ENCODE data around the gene RPP40. TPM values are rescaled to one million over a fixed set of nuclear protein-coding genes. Genes with fewer than 3 reads are reported as not detected.

The RPP40 gene
- polyA plus RNA-seq, 4 donors, result 2.2 to 10.6 (median 6.4) TPM

DNA sequence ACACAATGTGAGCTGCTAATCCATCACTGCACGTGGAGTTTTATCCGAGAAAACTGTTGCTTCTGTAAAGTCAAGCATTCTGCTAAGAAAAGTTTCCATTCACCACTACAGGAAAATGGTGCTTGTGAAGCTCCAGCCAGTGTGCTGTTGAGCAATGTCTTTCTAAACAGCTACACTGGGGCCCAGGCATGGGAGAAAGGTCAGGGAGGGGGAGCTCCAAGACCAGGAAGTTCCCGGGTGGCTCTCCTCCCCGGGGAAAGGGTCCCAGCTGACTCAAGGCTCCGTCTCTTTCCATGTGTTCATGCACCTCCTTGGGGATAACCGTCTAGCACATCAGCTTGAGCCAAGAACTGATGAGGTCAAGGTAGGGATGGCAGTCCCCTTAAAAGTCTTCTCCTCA lies 20.5 kb downstream of the RPP40 start:
- 75 to 80% (median 77%) methylated on average over 6 of the region's 6 CpGs for whole genome bisulfite sequencing, 3 donors

DNA sequence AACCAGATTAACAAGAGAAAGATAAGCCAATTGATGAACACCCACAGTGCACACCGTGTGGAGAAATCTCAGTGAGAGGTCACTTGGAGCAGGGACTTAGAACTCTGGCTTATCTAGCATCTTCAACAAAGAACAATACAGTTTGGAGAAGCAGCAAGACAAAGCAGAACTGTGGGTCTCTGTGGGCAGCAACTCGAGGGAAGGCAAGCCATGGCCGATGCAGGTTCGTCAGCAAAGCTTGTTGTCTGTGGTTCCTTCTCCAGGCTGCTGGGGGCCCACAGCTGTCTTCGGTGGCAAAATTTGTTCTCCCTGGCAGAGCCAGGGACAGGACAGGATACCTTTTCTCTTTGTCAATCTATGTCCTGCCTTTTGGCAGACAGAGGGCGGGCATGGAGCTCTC lies 22.1 kb downstream of the RPP40 start:
- H3K4me3 ChIP-seq (ENCODE audit: low read depth in 1 of 3, low read length in 3 of 3), result no peak overlapping the region
- 48 to 55% (median 52%) methylated on average over 6 of the region's 6 CpGs for WGBS, 3 donors
- no peaks in the 10 kb centered on the region for H3K36me3 ChIP-seq (ENCODE audit: control insufficient read depth in 3 of 3, insufficient read depth in 2 of 3, low read depth in 1 of 3, low read length in 3 of 3)
- H3K27me3 ChIP-seq (ENCODE audit: control insufficient read depth in 3 of 3, insufficient read depth in 3 of 3, low read length in 3 of 3), result no peaks in the 10 kb centered on the region
- DNase-seq (no peak), FAIRE-seq (no peak)
- peaks cover 0 to 11% of the 10 kb centered on the region in 2 donors for H3K9me3 ChIP-seq (ENCODE audit: control insufficient read depth in 2 of 2, insufficient read depth in 1 of 2, low read depth in 1 of 2, low read length in 1 of 2)
- H3K4me1 ChIP-seq (ENCODE audit: control insufficient read depth in 3 of 3, insufficient read depth in 2 of 3, low read depth in 1 of 3, low read length in 2 of 3), result no peaks in the 10 kb centered on the region
- H3K27ac ChIP-seq (ENCODE audit: low read depth in 1 of 3, low read length in 2 of 3), result no peak overlapping the region

More for the DNA sequence above, 20.5 kb downstream of the RPP40 start:
- Histone ChIP-seq H3K4me3 (ENCODE audit: low read depth in 1 of 3, low read length in 3 of 3) (no peak overlapping the region), H3K4me1 (ENCODE audit: control insufficient read depth in 3 of 3, insufficient read depth in 2 of 3, low read depth in 1 of 3, low read length in 2 of 3) (no peaks in the 10 kb centered on the region), H3K36me3 (ENCODE audit: control insufficient read depth in 3 of 3, insufficient read depth in 2 of 3, low read depth in 1 of 3, low read length in 3 of 3) (no peaks in the 10 kb centered on the region), H3K27ac (ENCODE audit: low read depth in 1 of 3, low read length in 2 of 3) (no peak overlapping the region), H3K9me3 (ENCODE audit: control insufficient read depth in 2 of 2, insufficient read depth in 1 of 2, low read depth in 1 of 2, low read length in 1 of 2) (peaks cover 0 to 9% of the 10 kb centered on the region in 2 donors), H3K27me3 (ENCODE audit: control insufficient read depth in 3 of 3, insufficient read depth in 3 of 3, low read length in 3 of 3) (no peaks in the 10 kb centered on the region)
- no peak for DNase-seq
- FAIRE-seq, result no peak

DNA sequence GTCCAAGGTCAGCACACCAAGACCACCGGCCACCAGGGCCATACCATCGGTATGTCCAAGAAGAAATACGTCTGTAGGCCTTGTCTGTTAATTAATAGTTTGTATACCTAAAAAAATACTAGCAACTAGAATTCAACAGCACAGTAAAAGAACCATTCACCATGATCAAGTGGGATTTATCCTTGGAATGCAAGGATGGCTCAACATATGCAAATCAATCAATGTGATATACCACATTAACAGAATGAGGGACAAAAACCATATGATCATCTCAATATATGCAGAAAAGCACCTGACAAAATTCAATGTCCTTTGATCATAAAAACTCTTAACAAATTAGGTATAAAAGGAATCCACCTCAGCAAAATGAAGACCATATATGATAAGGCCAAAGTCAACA lies 24.4 kb downstream of the RPP40 start:
- H3K9me3 ChIP-seq (ENCODE audit: control insufficient read depth in 2 of 2, insufficient read depth in 1 of 2, low read depth in 1 of 2, low read length in 1 of 2), result peaks cover 0 to 11% of the 10 kb centered on the region in 2 donors
- no peaks in the 10 kb centered on the region for H3K36me3 ChIP-seq (ENCODE audit: control insufficient read depth in 3 of 3, insufficient read depth in 2 of 3, low read depth in 1 of 3, low read length in 3 of 3)
- H3K4me3 ChIP-seq (ENCODE audit: low read depth in 1 of 3, low read length in 3 of 3), result no peak overlapping the region
- no peak for DNase-seq
- peaks cover 0 to 3% (median 0%) of the 10 kb centered on the region in 3 donors for H3K27me3 ChIP-seq (ENCODE audit: control insufficient read depth in 3 of 3, insufficient read depth in 3 of 3, low read length in 3 of 3)
- H3K4me1 ChIP-seq (ENCODE audit: control insufficient read depth in 3 of 3, insufficient read depth in 2 of 3, low read depth in 1 of 3, low read length in 2 of 3), result no peaks in the 10 kb centered on the region
- 63 to 77% (median 75%) methylated on average over 3 of the region's 3 CpGs for WGBS, 3 donors
- no peak overlapping the region for H3K27ac ChIP-seq (ENCODE audit: low read depth in 1 of 3, low read length in 2 of 3)
- no peak for FAIRE-seq

DNA sequence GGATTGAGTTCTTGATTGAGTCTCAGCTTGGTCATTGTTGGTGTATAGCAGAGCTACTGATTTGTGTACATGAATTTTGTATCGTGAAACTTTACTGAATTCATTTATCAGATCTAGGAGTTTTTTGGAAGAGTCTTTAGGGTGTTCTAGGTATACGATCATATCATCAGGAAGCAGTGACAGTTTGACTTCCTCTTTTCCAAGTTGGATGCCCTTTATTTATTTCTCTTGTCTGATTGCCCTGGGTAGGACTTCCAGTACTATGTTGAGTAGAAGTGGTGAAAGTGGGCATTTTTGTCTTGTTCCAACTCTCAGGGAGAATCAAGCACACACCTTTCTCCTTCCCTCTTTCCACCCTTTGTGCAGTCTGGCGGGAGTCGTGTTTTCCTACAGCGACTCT lies 26.4 kb downstream of the RPP40 start:
- no peak overlapping the region for H3K27ac ChIP-seq (ENCODE audit: low read depth in 1 of 3, low read length in 2 of 3)
- H3K9me3 ChIP-seq (ENCODE audit: control insufficient read depth in 2 of 2, insufficient read depth in 1 of 2, low read depth in 1 of 2, low read length in 1 of 2), result peaks cover 0 to 11% of the 10 kb centered on the region in 2 donors
- no peak for FAIRE-seq
- H3K4me3 ChIP-seq (ENCODE audit: low read depth in 1 of 3, low read length in 3 of 3), result no peak overlapping the region
- H3K36me3 ChIP-seq (ENCODE audit: control insufficient read depth in 3 of 3, insufficient read depth in 2 of 3, low read depth in 1 of 3, low read length in 3 of 3), result no peaks in the 10 kb centered on the region
- peaks cover 0 to 8% (median 0%) of the 10 kb centered on the region in 3 donors for H3K27me3 ChIP-seq (ENCODE audit: control insufficient read depth in 3 of 3, insufficient read depth in 3 of 3, low read length in 3 of 3)
- WGBS, 3 donors, result 78 to 79% (median 79%) methylated on average over 5 of the region's 5 CpGs
- no peaks in the 10 kb centered on the region for H3K4me1 ChIP-seq (ENCODE audit: control insufficient read depth in 3 of 3, insufficient read depth in 2 of 3, low read depth in 1 of 3, low read length in 2 of 3)
- no peak for DNase-seq

DNA sequence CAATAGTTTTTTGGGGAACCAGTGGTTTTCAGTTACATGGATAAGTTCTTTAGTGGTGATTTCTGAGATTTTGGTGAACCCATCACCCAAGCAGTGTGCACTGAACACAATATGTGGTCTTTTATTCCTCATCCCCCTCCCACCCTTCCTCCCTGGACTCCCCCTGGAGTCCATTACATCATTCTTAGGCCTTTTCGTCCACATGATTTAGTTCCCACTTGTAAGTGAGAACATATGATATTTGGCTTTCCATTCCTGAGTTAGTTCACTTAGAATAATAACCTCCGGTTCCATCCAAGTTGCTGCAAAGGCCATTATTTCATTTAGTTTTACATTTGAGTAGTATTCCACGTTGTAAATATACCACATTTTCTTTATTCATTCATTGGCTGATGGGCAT lies 28.3 kb downstream of the RPP40 start:
- no peak overlapping the region for H3K27ac ChIP-seq (ENCODE audit: low read depth in 1 of 3, low read length in 2 of 3)
- no peak for DNase-seq
- peaks cover 0 to 8% (median 0%) of the 10 kb centered on the region in 3 donors for H3K27me3 ChIP-seq (ENCODE audit: control insufficient read depth in 3 of 3, insufficient read depth in 3 of 3, low read length in 3 of 3)
- no peak overlapping the region for H3K4me3 ChIP-seq (ENCODE audit: low read depth in 1 of 3, low read length in 3 of 3)
- peaks cover 0 to 11% of the 10 kb centered on the region in 2 donors for H3K9me3 ChIP-seq (ENCODE audit: control insufficient read depth in 2 of 2, insufficient read depth in 1 of 2, low read depth in 1 of 2, low read length in 1 of 2)
- H3K36me3 ChIP-seq (ENCODE audit: control insufficient read depth in 3 of 3, insufficient read depth in 2 of 3, low read depth in 1 of 3, low read length in 3 of 3), result no peaks in the 10 kb centered on the region
- FAIRE-seq, result no peak
- no peaks in the 10 kb centered on the region for H3K4me1 ChIP-seq (ENCODE audit: control insufficient read depth in 3 of 3, insufficient read depth in 2 of 3, low read depth in 1 of 3, low read length in 2 of 3)
- 67 to 72% (median 69%) methylated on average over 3 of the region's 3 CpGs for WGBS, 3 donors

DNA sequence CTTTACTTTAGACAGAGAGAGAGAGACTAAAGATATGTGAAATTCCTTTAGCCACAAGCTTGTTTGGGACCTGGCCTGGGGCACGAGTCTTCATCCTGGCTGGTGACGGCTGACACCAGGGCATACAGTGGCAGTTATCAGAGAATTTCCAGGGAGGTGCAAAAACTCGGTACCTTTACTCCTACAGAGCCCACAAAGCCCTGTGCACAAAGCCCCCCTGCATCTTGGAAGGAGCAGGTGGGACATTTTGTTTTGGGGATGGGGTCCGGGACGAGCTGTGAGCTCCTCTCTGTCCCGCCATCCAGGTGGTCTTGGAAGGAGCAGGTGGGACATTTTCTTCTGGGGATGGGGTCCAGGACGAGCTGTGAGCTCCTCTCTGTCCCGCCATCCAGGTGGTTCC lies 28.9 kb downstream of the RPP40 start:
- DNase-seq (no peak), FAIRE-seq (no peak)
- peaks cover 0 to 8% (median 0%) of the 10 kb centered on the region in 3 donors for H3K27me3 ChIP-seq (ENCODE audit: control insufficient read depth in 3 of 3, insufficient read depth in 3 of 3, low read length in 3 of 3)
- 78 to 85% (median 82%) methylated on average over 8 of the region's 8 CpGs for WGBS, 3 donors
- no peaks in the 10 kb centered on the region for H3K4me1 ChIP-seq (ENCODE audit: control insufficient read depth in 3 of 3, insufficient read depth in 2 of 3, low read depth in 1 of 3, low read length in 2 of 3)
- no peak overlapping the region for H3K4me3 ChIP-seq (ENCODE audit: low read depth in 1 of 3, low read length in 3 of 3)
- no peaks in the 10 kb centered on the region for H3K36me3 ChIP-seq (ENCODE audit: control insufficient read depth in 3 of 3, insufficient read depth in 2 of 3, low read depth in 1 of 3, low read length in 3 of 3)
- peaks cover 0 to 11% of the 10 kb centered on the region in 2 donors for H3K9me3 ChIP-seq (ENCODE audit: control insufficient read depth in 2 of 2, insufficient read depth in 1 of 2, low read depth in 1 of 2, low read length in 1 of 2)
- no peak overlapping the region for H3K27ac ChIP-seq (ENCODE audit: low read depth in 1 of 3, low read length in 2 of 3)

DNA sequence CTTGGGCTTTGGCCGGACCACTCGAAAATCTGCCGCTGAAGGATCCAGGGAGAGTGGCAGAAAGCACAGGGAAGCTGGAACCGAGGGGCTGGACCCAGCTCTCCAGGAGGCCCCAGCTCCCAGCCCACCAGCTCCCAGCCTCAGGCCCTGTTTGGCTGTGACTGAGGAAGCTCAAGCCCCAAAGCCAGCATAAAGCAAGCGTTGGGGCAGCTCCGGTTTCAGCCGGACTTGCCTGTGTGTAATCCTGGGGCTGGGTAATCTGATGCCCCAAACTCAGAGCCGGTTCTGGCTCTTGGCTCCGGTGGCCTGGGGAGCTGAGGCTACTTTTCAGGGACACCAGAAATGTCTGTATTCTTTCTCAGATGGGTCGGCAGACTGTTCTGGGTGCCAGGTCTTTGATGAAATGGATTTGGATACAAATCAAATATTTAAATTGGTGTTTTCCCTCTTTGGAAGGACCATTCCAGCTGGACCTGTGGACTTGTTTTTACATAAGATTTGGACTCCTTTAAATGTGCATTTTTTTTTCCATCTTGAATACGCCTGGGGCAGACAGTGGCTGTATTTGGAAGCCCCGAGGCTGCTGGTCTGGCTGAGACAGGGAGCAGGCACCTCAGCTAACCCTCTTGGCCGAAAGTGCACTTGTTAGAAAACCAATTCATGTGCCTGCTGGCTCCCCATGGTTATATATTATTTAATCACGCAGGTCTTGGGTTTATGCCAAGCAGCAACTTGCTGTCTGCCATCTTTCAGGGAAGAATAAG lies 29.7 kb downstream of the RPP40 start:
- H3K4me1 ChIP-seq (ENCODE audit: control insufficient read depth in 3 of 3, insufficient read depth in 2 of 3, low read depth in 1 of 3, low read length in 2 of 3), result no peaks in the 10 kb centered on the region
- no peak overlapping the region for H3K27ac ChIP-seq (ENCODE audit: low read depth in 1 of 3, low read length in 2 of 3)
- peaks cover 0 to 8% (median 0%) of the 10 kb centered on the region in 3 donors for H3K27me3 ChIP-seq (ENCODE audit: control insufficient read depth in 3 of 3, insufficient read depth in 3 of 3, low read length in 3 of 3)
- H3K9me3 ChIP-seq (ENCODE audit: control insufficient read depth in 2 of 2, insufficient read depth in 1 of 2, low read depth in 1 of 2, low read length in 1 of 2), result peaks cover 0 to 8% of the 10 kb centered on the region in 2 donors
- no peaks in the 10 kb centered on the region for H3K36me3 ChIP-seq (ENCODE audit: control insufficient read depth in 3 of 3, insufficient read depth in 2 of 3, low read depth in 1 of 3, low read length in 3 of 3)
- FAIRE-seq (no peak), DNase-seq (no peak)
- 45 to 51% (median 49%) methylated on average over 14 of the region's 14 CpGs for WGBS, 3 donors
- H3K4me3 ChIP-seq (ENCODE audit: low read depth in 1 of 3, low read length in 3 of 3), result no peak overlapping the region

DNA sequence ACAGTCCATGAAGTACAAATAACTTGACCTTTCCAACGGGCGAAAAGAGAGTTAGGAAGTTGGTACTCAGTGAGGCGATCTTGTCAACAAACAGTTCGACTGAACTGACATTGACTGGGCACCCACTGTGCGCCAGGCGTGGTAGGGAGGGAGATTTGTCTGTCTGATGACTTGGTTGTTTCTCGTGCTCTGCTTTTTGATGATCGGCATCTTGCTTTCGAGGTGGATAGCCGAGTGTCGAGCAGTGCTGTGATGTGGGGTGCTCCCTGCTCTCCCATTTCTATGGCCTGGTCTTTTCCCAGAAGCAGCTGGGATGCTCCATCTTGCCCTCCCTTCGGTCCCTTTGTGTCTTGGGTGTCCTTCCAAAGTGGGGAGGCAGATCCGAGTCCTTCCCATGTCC lies 30.4 kb downstream of the RPP40 start:
- Histone ChIP-seq H3K9me3 (ENCODE audit: control insufficient read depth in 2 of 2, insufficient read depth in 1 of 2, low read depth in 1 of 2, low read length in 1 of 2) (peaks cover 0 to 2% of the 10 kb centered on the region in 2 donors), H3K4me3 (ENCODE audit: low read depth in 1 of 3, low read length in 3 of 3) (no peak overlapping the region), H3K36me3 (ENCODE audit: control insufficient read depth in 3 of 3, insufficient read depth in 2 of 3, low read depth in 1 of 3, low read length in 3 of 3) (no peaks in the 10 kb centered on the region), H3K27me3 (ENCODE audit: control insufficient read depth in 3 of 3, insufficient read depth in 3 of 3, low read length in 3 of 3) (peaks cover 0 to 8% (median 0%) of the 10 kb centered on the region in 3 donors), H3K4me1 (ENCODE audit: control insufficient read depth in 3 of 3, insufficient read depth in 2 of 3, low read depth in 1 of 3, low read length in 2 of 3) (no peaks in the 10 kb centered on the region), H3K27ac (ENCODE audit: low read depth in 1 of 3, low read length in 2 of 3) (no peak overlapping the region)
- FAIRE-seq, result no peak
- 89 to 91% (median 91%) methylated on average over 13 of the region's 13 CpGs for WGBS, 3 donors
- no peak for DNase-seq

DNA sequence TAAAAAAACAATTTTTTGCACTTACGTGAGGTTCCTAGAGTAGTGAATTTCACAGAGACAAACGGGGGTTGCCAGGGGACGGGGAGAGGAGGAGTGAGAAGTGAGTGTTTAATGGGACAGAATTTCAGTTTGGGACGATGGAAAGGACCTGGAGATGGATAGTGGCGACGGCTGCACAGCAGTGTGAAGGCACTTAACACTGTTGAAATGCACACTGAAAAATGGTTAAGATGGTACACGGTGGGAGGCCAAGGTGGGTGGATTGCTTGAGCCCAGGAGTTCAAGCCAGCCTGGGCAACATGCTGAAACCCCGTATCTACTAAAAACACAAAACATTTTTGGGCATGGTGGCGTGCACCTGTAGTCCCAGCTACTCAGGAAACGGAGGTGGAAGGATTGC lies 31.4 kb downstream of the RPP40 start:
- H3K4me1 ChIP-seq (ENCODE audit: control insufficient read depth in 3 of 3, insufficient read depth in 2 of 3, low read depth in 1 of 3, low read length in 2 of 3), result no peaks in the 10 kb centered on the region
- no peak overlapping the region for H3K4me3 ChIP-seq (ENCODE audit: low read depth in 1 of 3, low read length in 3 of 3)
- 78 to 85% (median 79%) methylated on average over 10 of the region's 10 CpGs for WGBS, 3 donors
- no peak for DNase-seq
- H3K27me3 ChIP-seq (ENCODE audit: control insufficient read depth in 3 of 3, insufficient read depth in 3 of 3, low read length in 3 of 3), result peaks cover 0 to 8% (median 0%) of the 10 kb centered on the region in 3 donors
- no peak for FAIRE-seq
- H3K36me3 ChIP-seq (ENCODE audit: control insufficient read depth in 3 of 3, insufficient read depth in 2 of 3, low read depth in 1 of 3, low read length in 3 of 3), result no peaks in the 10 kb centered on the region
- no peaks in the 10 kb centered on the region for H3K9me3 ChIP-seq (ENCODE audit: control insufficient read depth in 2 of 2, insufficient read depth in 1 of 2, low read depth in 1 of 2, low read length in 1 of 2)
- H3K27ac ChIP-seq (ENCODE audit: low read depth in 1 of 3, low read length in 2 of 3), result no peak overlapping the region
